Activated gamma-delta T cell treated with anti-CD3 and anti-CD28 coated beads, Interleukin-2, amount 50 U/mL, for 16 hours (primary cell): Measurements from ENCODE around the gene ZDHHC4.

Experiments
- DNase-seq: peaks from one replicate; pipeline ENCODE4 v3.0.0-alpha.2; 2020; ENCODE audit warnings: low read depth

Gene ZDHHC4

GRCh38 chr7:6636741-6637543, 59.7 kb downstream of the ZDHHC4 start, which contains the start of gene ZNF316:
Gene ZNF316 (plus strand): TSS chr7:6637318. CDS start chr7:6642410, 5,092 bp downstream.
- DNase-seq, result peak; percentile 38

- peak; percentile 55 for DNase-seq
Measured at GRCh38 chr7:6637544-6638229, 60.4 kb downstream of the ZDHHC4 start.
